ENCODE results near the gene NELFE. TPM values are rescaled to one million over a fixed set of nuclear protein-coding genes. Genes with fewer than 3 reads are reported as not detected.
"Not testable (repeated sequence)": the region's sequence is repeated elsewhere in the genome, so short reads cannot be mapped to it uniquely, and the experiment has no call there.

The NELFE gene
- total RNA-seq, 2 donors from 2014 or later = 40.0 to 81.7 TPM

DNA sequence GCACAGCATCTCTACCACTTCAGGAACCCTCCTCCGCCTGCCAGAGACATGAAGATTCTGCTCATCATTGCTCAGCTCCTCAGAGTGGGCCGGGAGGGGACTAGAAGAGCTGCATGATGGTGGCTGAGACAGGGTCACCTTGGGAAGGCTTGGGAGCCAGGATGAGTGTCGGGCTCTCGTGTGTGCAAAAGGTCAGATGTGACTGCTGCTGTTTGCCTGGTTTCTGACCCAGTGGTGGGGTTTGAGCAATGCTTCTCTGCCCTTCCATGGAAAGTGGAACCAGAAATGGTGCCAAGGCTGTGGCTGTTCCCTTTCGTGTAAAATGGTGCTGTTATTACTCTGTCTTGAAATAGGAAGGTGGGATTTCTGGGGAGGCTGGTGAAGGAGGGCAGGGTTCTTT is 22.2 kb upstream of the NELFE start:
- H3K4me3 ChIP-seq; DNase-seq (ENCODE audit: low spot score); H3K9me3 ChIP-seq; H3K27me3 ChIP-seq; H3K4me1 ChIP-seq; H3K27ac ChIP-seq: not testable (repeated sequence)
- peaks cover 11% of the 10 kb centered on the region for H3K36me3 ChIP-seq

DNA sequence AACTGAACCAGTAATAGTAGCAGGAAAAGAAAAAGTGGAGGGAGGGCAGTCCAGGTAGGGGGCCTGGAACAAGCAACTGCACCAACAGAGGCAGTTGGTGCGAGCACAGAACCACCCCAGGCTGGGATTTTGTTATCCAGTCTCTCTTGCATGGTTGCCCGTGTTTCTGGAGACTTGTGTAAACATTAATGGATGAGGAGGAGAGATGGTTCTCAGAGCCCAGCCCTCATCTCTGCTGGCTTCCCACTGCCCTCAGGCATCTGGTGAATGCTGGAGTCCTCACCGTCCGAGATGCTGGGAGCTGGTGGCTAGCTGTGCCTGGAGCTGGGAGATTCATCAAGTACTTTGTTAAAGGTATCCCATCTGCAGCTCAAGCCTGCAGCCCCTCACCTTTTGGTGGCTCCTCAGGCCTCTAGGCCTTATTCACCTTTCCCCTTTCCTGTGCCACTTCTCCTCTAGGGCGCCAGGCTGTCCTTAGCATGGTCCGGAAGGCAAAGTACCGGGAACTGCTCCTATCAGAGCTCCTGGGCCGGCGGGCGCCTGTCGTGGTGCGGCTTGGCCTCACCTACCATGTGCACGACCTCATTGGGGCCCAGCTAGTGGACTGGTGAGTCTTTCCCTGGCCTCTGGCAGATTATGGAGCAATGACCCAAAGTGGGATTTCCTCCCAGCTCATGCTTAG is 21.6 kb upstream of the NELFE start:
- not testable (repeated sequence) for H3K9me3 ChIP-seq; H3K4me3 ChIP-seq; H3K4me1 ChIP-seq; DNase-seq (ENCODE audit: low spot score); H3K27ac ChIP-seq; H3K27me3 ChIP-seq
- H3K36me3 ChIP-seq = peaks cover 11% of the 10 kb centered on the region

DNA sequence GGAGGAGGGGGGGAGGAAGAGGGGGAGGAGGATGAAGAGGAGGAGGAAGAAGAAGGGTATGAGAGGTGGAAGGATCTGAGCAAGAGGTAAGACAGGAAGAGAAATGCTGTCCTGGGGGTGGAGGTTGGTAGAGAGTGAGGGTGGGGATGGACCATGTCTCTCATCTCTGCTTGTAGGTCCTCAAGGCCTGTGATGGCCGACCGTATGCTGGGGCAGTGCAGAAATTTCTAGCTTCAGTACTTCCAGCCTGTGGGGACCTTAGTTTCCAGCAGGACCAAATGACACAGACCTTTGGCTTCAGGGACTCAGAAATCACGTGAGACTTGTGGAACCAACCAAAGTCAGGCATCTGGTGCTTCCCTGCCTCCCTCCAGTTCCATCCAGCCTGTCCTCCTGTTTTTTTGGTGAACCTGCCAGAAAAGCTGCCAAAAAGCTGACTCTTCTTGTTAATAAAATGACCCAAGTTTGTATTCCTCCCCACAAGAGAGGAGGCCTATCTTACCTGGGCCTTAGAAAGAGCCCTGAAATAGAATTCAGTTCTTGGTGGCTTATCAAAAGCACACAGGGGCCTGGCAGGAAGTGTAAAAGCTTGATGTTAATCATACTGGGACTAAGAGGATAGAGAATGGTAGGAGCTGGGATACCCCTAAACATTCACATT is 20.6 kb upstream of the NELFE start:
- no peak for DNase-seq (ENCODE audit: low spot score)
- TF ChIP-seq, protein P1, sequence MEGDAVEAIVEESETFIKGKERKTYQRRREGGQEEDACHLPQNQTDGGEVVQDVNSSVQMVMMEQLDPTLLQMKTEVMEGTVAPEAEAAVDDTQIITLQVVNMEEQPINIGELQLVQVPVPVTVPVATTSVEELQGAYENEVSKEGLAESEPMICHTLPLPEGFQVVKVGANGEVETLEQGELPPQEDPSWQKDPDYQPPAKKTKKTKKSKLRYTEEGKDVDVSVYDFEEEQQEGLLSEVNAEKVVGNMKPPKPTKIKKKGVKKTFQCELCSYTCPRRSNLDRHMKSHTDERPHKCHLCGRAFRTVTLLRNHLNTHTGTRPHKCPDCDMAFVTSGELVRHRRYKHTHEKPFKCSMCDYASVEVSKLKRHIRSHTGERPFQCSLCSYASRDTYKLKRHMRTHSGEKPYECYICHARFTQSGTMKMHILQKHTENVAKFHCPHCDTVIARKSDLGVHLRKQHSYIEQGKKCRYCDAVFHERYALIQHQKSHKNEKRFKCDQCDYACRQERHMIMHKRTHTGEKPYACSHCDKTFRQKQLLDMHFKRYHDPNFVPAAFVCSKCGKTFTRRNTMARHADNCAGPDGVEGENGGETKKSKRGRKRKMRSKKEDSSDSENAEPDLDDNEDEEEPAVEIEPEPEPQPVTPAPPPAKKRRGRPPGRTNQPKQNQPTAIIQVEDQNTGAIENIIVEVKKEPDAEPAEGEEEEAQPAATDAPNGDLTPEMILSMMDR (IDR thresholded peaks at IDR 0.05) = no peak
- Histone ChIP-seq H3K27me3 (no peaks in the 10 kb centered on the region), H3K27ac (no peak overlapping the region), H3K9me3 (no peaks in the 10 kb centered on the region), H3K4me3 (no peak overlapping the region), H3K4me1 (no peaks in the 10 kb centered on the region), H3K36me3 (peaks cover 11% of the 10 kb centered on the region)

DNA sequence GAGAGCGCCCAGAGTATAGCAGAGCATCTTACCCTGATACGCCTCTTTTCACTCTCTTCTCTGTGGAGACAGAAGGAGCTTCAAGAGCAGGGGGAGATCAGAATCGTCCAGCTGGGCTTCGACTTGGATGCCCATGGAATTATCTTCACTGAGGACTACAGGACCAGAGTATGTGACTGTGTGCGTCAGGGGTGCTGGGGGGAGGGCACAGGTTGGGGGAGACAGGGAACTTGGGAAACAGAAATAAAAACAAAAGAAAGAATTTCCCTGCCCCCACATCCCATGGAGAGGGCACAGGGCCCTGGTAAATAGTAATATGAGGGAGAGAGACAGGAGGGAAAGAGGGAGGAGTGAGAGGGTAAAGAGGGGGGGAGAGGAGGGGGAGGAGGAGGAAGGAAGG is 20.1 kb upstream of the NELFE start:
- H3K36me3 ChIP-seq = peaks cover 11% of the 10 kb centered on the region
- H3K27me3 ChIP-seq = no peaks in the 10 kb centered on the region
- TF ChIP-seq, protein P1 (IDR thresholded peaks at IDR 0.05) = no peak
- H3K4me3 ChIP-seq = no peak overlapping the region
- H3K27ac ChIP-seq = no peak overlapping the region
- peaks cover 0 to under 1% of the 10 kb centered on the region in 2 donors for H3K4me1 ChIP-seq
- no peaks in the 10 kb centered on the region for H3K9me3 ChIP-seq
- no peak for DNase-seq (ENCODE audit: low spot score)

DNA sequence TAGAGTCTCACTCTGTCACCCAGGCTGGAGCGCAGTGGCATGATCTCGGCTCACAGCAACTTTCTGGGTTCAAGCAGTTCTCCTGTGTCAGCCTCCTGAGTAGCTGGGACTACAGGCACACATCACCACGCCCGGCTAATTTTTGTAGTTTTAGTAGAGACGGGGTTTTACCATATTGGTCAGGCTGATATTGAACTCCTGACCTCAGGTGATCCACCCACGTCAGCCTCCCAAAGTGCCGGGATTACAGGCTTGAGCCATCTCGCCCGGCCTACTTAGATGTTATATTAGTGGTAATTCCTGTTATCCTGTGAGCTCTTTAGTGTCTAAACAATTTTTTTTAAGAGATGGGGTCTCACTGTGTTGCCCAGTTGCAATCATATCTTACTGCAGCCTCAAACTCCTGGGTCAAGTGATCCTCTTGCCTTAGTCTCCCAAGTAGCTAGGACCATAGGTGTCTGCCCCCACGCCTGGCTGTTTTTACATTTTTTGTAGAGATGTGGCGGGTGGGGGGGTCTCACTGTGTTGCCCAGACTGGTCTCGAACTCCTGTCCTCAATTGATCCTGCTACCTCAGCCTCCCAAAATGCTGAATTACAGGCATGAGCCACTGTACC is 19.2 kb upstream of the NELFE start:
- Histone ChIP-seq H3K9me3 (no peaks in the 10 kb centered on the region), H3K27me3 (no peaks in the 10 kb centered on the region), H3K36me3 (peaks cover 11% of the 10 kb centered on the region), H3K4me3 (no peak overlapping the region), H3K27ac (no peak overlapping the region), H3K4me1 (peaks cover 0 to 10% of the 10 kb centered on the region in 2 donors)
- TF ChIP-seq, protein P1 (IDR thresholded peaks at IDR 0.05) = no peak
- DNase-seq (ENCODE audit: low spot score) = no peak

DNA sequence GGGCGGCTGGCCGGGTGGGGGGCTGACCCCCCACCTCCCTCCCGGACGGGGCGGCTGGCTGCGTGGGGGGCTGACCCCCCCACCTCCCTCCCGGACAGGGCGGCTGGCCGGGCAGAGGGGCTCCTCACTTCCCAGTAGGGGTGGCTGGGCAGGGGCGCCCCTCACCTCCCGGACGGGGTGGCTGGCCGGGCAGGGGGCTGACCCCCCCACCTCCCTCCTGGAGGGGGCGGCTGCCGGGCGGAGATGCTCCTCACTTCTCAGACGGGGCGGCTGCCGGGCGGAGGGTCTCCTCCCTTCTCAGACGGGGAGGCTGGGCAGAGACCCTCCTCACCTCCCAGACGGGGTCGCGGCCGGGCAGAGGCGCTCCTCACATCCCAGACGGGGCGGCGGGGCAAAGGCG is 17.3 kb upstream of the NELFE start:
- DNase-seq (ENCODE audit: low spot score); H3K27ac ChIP-seq; H3K4me3 ChIP-seq; H3K27me3 ChIP-seq; H3K9me3 ChIP-seq: not testable (repeated sequence)
- Histone ChIP-seq H3K36me3 (peaks cover 11% of the 10 kb centered on the region), H3K4me1 (peaks cover 0 to 20% of the 10 kb centered on the region in 2 donors)

DNA sequence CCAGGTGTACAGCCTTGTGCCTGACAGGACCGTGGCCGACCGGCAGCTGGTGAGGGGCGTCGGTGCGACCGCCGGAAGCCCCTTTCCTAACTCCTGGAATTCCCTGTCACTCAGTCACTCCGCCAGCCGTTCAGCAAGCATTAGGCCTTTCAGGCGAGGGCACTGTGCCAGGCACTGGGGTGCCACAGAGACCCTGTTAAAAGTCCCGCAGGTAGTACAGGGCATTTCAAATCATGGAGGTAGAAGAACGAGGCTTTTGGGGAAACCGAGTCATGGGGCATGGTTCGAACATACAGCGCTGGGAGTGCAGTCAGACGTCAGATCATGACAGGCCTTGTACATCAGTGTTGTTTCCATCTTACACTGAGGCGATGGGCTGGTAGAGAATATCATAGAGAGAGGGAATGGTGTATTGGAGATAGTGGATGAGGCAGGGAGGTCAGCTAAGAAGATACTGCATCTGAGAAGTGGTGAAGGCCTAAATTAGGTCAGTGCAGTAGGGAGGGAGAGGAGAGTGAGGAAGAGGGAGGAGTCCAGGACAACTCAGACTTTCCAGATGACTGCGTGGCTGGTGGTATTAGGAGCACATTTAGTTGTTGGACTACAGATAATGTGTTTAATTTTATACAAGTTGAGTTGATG is 14.1 kb upstream of the NELFE start:
- Histone ChIP-seq H3K27me3 (no peaks in the 10 kb centered on the region), H3K4me3 (peak overlapping the region; percentile 80 to 82), H3K4me1 (peaks cover 0 to 34% of the 10 kb centered on the region in 2 donors), H3K9me3 (no peaks in the 10 kb centered on the region), H3K27ac (peak overlapping the region; percentile 96 to 98), H3K36me3 (peaks cover 28% of the 10 kb centered on the region)
- DNase-seq (ENCODE audit: low spot score) = no peak
- TF ChIP-seq, protein P1 (IDR thresholded peaks at IDR 0.05) = no peak

All from right atrium auricular region (tissue), 2 donors.